K562 (cell line): ENCODE data around the gene ARL16.
A peak's percentile ranks its signal among the peaks of the same experiment; 100 is the strongest.

Experiments
- BACH1 ChIP-seq: fragments of 200-800 bp; sonication (Bioruptor generic); IDR thresholded peaks from 2 replicates; pipeline ENCODE4 v1.6.1; 2016; ENCODE audit warnings: missing genetic modification characterization, missing compliant biosample characterization
- CHD4 ChIP-seq: fragments of 200-600 bp; sonication (generic); IDR thresholded peaks from 3 replicates; pipeline ENCODE4 v1.6.1; 2012; ENCODE audit warnings: low read depth, mild to moderate bottlenecking, mixed read lengths, low read length, inconsistent platforms; ENCODE audit not compliant: insufficient read depth, insufficient replicate concordance, poor library complexity, severe bottlenecking
- CTCF ChIP-seq, 3 experiments: IDR thresholded peaks in 2 of 3; conservative IDR thresholded peaks in 1 of 3; 2 replicates each; pipeline ENCODE4 v1.5.1; 2011 to 2012; ENCODE audit warnings: low read length in 3 of 3, mild to moderate bottlenecking in 3 of 3, control low read depth in 2 of 3, improper control_type of control experiment in 1 of 3, inconsistent platforms in 1 of 3, low read depth in 1 of 3, mixed read lengths in 1 of 3, moderate library complexity in 1 of 3; ENCODE audit not compliant: insufficient read depth in 2 of 3
- HMGXB4 ChIP-seq: sonication (generic); formaldehyde crosslinking; IDR thresholded peaks from 2 replicates; pipeline ENCODE4 v1.8.1; 2023; ENCODE audit warnings: mild to moderate bottlenecking, missing genetic modification reagents
- KDM1A ChIP-seq, 2 experiments: fragments of 450-650 bp; IDR thresholded peaks; 2 replicates each; pipeline ENCODE4 v1.6.1; 2016; ENCODE audit warnings: mild to moderate bottlenecking in 2 of 2
- MTA1 ChIP-seq: fragments of 450-650 bp; IDR thresholded peaks from 2 replicates; pipeline ENCODE4 v1.6.1; 2017; ENCODE audit warnings: borderline replicate concordance
- SIN3A ChIP-seq, 2 experiments: fragments of 150-350 bp in 1 of 2; IDR thresholded peaks; 2 replicates each; pipeline ENCODE4 v1.6.1; 2011 to 2016; ENCODE audit warnings: borderline replicate concordance in 2 of 2, low read depth in 2 of 2, low read length in 2 of 2, mild to moderate bottlenecking in 2 of 2, moderate library complexity in 2 of 2; ENCODE audit not compliant: control insufficient read depth in 1 of 2
- SMAD1 ChIP-seq: fragments of 150-350 bp; IDR thresholded peaks from 2 replicates; pipeline ENCODE4 v1.6.1; 2014; ENCODE audit warnings: low read length, low read depth; ENCODE audit not compliant: partially characterized antibody
- TAF1 ChIP-seq: IDR thresholded peaks from 2 replicates; pipeline ENCODE4 v1.6.1; 2011; ENCODE audit warnings: mild to moderate bottlenecking, low read length, moderate library complexity; ENCODE audit not compliant: insufficient read depth, control insufficient read depth, severe bottlenecking; ENCODE audit errors: extremely low read depth
- TRIM24 ChIP-seq, 2 experiments: fragments of 450-650 bp; IDR thresholded peaks; 2 replicates each; pipeline ENCODE4 v1.6.1; 2016
- TSC22D4 ChIP-seq: fragments of 450-650 bp; IDR thresholded peaks from 2 replicates; pipeline ENCODE4 v1.6.1; 2016; ENCODE audit warnings: missing genetic modification characterization, missing biosample characterization, control low read depth
- ZBTB12 ChIP-seq: fragments of 250-450 bp; sonication (Bioruptor Pico); IDR thresholded peaks from 2 replicates; pipeline ENCODE4 v1.4.0; 2020
- ZFP36 ChIP-seq: fragments of 150-350 bp; IDR thresholded peaks from 2 replicates; pipeline ENCODE4 v1.6.1; 2018; ENCODE audit warnings: low read length, low read depth; ENCODE audit not compliant: partially characterized antibody

GRCh38 chr17:81702934-81703746, 19.5 kb upstream of the ARL16 start, which contains the start of gene MRPL12:
- TF ChIP-seq ZFP36: no peak
- peak; percentile 92 for TF ChIP-seq TAF1
- TF ChIP-seq MTA1: no peak
- TF ChIP-seq TSC22D4: no peak
- TF ChIP-seq SIN3A (IDR thresholded peaks at IDR 0.05; ENCODE audit: borderline replicate concordance in 2 of 2, control insufficient read depth in 1 of 2, low read depth in 2 of 2, low read length in 2 of 2): peak; percentile 75 to 94; a peak in 3 of 4 replicates
- TF ChIP-seq HMGXB4: peak; percentile 91
- TF ChIP-seq TRIM24 (IDR thresholded peaks at IDR 0.05): no peak
- peak; percentile 29 for TF ChIP-seq SMAD1
- no peak for TF ChIP-seq BACH1 (tag)
- TF ChIP-seq KDM1A (IDR thresholded peaks at IDR 0.05): no peak
- peak; percentile 85 for TF ChIP-seq ZBTB12 (CRISPR knock-in tag)
- TF ChIP-seq CTCF (IDR thresholded peaks at IDR 0.05 in 2 of 3, conservative IDR thresholded peaks at IDR 0.05 in 1 of 3; ENCODE audit: insufficient read depth in 2 of 3, low read depth in 1 of 3, low read length in 3 of 3): peak in 1 of 3 experiments; percentile 14; a peak in 1 of 6 replicates
- no peak for TF ChIP-seq CHD4
